ENCODE results near the gene GALNT10.

- TF ChIP-seq CTCF (IDR thresholded peaks at IDR 0.05) (no peak), ZFX (IDR thresholded peaks at IDR 0.05; ENCODE audit: borderline replicate concordance) (no peak)
Observed at GRCh38 chr5:154403776-154404387, 213.3 kb downstream of the GALNT10 start.
